Stimulated activated CD8-positive, alpha-beta memory T cell treated with anti-CD3 and anti-CD28 coated beads, Interleukin-4, amount 100 ng/mL, for 48 hours (primary cell): Measurements from ENCODE around the gene C10orf90.

ENCODE experiments used
- DNase-seq: peaks from one replicate; pipeline ENCODE4 v3.0.0-alpha.2; 2020

Gene C10orf90

DNA sequence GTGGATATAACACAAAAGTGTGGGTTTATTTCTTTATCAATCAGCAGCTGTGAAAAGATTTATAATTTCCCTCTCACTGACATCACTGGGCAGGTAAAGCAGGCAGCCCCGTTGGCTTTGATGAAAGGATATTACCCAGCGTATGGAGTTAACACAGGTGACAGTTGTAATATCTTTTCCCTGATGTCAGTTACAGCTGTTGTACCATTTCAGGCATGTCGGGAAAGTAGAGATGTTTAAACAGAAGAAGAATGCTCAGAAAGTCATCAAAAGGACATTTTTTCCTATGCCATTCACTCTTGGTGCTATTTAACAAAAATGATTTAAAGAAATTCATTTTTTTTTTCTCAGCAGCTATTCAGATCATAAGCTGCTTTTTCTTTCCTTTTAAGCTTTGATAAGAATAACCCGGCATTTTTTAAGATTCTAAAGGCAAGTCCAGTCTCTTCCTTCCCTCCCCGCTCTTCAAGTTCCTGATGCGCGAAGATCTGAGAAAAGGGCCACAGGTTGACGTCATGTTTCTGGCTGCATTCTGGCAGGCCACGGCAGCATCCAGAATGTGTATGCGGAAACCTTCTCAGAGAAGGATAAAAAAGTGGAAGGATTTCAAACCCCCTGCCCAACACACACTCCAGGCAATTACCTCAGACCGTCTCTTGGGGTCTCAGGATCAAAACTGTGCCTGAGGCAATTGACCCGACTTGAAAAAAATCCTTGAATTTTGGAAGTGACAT, 249.8 kb downstream of the C10orf90 start:
- no peak for DNase-seq

DNA sequence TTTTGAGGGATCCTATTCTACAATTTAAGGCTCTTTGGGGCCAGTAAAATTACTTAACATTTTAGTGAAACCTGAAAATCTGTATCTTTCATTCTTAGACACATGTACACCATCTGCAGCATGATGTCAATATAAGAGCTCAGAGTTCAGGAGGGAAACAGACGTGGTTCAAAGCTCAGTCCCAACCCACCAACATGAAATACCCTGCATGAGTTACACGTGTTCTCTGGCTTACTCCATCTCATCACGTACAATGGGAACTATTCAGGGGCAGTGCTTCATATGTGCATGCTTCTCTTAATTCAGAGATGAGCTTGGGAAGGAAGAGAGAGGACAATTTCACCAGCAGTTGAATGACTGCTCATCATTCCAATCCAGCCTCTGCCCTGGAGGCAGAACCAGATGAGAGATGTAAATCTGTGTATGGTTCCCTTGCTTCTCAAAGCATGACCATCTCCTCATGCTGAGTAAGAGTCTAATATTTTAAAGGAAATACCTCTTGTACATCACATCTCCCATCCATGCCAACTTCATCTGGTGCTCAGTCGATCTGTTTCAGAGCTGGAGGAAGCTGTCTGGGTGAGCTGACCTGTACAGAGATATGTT, 253.2 kb downstream of the C10orf90 start:
- no peak for DNase-seq

DNA sequence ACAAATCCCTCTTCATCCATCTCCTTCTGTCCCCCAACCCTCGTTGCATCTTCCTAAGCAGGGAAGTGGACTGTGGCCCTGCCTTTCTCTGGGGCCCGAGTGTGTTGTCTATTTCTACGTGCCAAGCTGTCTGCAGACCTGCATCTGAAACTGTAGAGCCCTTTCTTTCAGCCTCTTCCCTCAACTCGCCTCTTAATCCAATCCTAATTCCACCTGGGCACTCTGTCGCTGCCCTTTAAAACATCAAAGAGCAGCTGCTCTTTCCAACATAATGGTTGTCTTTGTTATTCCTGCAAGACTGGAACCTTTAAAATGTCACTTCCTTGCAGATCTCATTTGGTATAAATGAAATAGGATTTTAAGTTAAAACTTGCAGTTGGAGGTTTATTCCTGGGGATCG, 260.7 kb downstream of the C10orf90 start:
- no peak for DNase-seq

DNA sequence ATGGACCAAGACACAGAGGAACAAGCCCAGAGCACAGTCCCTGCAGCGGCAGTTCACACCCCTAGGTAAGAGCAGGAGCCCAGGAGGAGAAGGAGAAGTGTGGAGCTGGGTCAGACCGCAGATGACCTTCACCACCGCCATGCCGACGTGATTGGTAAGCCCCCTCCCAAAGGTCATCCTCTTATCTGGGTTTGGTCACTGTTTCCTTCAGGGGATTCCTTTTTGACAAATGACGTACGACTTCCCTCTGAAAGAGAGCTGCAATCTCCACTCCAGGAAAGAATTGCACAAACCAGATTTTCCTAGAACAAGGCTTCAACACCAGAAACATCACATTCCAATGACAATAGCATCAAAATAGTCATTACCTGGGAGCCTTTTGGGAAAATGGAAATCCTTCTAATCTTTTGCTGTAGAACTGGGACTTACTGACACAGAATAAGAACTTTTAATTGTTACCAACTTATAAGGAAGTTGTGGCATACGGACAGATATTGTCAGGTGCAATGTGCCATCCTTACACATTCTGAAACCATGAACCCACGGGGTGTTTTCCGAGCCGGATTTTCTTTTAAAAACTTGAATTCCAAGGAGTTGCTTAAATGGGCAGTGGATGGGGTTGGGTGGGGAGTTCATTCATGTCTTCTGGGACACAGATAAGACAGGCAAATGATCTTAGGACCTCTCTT, 261.4 kb downstream of the C10orf90 start:
- no peak for DNase-seq

DNA sequence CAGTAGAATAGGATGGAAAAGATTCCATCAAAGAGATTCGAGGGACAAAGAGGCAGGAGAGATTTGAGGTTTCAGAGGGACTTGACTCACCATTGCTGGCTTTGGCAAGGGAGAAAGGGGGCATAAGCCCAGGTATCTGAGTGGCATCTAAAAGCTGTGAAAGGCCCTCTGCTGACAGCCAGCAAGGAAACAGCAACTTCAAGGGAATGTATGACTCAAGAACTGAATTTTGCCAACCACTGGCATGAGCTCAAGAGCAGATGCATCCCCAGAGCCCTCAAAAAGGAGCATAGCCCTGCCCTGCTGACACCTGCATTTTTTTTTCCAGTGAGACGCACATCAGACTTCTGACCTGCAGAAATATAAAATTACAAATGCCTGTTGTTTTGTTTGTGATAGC, 262.7 kb downstream of the C10orf90 start:
- no peak for DNase-seq

DNA sequence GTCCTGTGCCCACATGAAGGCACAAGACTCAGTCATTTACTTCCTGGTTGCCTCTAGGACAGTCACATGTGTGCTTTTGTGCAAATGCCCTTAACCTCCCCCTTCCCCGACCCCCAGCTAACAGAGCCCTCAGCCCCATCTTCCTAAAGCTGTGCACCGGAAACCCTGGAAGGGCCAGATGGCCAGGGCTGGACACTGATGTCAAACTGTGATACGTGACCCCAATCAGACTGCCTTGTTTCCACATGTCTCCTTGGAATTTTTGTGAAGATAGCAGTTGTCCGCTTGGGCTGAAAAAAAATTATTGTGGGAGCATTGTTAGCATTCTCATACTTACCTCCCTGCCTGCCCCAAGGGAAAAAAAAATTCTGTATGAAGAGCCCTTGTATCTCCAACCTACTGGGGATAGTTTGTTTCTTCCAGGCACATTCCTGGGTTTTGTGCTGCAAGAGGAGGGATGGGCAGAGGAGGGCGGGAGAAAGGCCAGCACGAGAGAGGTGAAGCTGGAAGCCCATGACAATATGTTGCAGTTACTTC, 265.2 kb downstream of the C10orf90 start:
- no peak for DNase-seq

DNA sequence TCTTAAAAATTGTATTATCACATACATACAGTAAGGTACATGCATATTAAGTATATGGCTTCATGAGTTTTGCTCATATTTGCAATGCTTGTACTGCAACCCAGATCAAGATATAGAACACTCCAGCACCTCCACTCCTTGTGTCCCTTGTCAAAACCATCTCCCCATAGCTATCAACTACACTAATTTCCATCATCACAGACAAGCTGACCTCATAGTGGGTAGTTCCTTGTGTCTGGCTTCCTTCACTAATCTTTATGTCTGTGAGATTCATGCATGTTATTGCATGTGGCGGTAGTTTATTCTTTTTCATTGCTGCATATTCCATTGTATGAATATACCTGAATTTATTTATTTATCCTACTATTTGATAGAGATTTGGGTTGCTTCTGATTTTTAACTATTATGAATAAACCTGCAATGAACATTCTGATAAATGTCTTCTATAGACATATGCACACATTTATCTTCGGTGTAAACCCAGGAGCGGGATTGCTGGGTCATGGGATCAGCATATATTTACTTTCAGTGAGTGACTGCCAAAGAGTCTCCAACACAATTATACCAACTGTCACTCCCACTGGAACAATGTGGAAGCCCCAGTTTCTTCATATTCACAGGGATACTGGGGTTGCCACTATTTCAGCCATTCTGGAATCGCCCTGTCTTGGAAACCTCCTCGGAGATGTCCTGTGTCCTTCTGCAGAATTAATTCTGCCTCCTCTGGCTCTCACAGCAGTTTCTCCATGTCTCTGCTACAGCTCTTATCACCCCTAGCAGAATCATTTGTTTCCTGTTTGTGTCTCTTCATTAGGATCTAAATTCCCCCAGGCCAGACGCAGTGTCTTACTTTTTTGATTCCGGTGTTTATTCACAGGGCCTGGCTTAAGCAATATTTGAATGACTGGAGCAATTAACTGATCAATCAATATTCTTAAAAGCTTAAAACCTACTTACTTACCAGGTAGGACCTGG, 267.5 kb downstream of the C10orf90 start:
- no peak for DNase-seq

DNA sequence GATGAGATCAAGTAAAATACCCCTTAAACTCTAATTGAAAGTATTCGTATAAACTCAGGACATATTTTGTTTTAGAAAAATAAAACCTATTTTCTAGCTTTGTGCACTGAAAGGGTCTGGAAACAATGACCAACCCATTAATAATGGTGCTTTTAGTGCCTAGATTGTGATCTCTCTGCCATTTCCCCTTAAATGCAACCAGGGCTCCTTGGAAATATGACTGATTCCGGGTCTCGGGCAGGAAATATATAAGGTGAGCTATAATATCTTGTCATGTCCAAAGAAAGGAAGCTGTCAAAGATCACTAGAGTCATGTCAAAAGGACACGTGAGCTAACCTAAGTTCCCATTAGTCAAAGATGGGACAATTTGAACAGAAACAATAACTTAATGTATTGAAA, 269.9 kb downstream of the C10orf90 start:
- DNase-seq, result no peak

DNA sequence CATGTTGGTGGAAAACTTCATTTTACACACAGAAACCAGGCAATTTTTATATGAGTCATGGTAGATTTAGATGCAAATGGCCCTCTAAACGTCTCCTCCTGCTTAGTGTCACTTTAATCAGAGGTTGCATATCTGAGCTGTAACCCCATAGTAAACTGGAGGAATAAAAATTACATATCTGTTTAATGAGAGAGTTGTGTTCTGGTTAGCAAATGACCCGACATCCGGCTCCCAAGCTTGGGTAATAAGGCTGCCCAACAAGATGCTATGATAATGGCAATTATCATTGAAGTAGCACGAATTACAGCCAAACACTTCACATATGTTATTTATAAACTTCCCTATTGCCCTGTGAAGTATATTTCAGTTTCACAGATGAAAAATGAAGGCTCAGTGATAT, 271.6 kb downstream of the C10orf90 start:
- DNase-seq, result no peak

DNA sequence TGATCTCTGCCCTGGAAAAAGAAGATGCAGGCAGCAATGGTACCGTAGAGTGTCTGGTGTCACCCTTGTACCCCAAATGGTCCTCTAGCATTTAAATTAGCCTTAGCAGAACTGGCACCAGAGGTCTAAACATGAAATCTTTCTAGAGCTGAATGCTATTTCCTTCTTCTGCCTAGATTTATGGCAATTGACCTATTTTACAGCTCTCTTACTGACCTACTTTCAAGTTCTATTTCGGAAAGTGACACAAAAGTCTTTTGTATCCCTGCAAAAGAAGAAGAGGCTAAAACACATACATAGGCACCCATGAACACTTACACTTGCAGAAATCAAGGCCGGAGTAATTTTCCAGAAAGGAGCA, 272.1 kb downstream of the C10orf90 start:
- no peak for DNase-seq

DNA sequence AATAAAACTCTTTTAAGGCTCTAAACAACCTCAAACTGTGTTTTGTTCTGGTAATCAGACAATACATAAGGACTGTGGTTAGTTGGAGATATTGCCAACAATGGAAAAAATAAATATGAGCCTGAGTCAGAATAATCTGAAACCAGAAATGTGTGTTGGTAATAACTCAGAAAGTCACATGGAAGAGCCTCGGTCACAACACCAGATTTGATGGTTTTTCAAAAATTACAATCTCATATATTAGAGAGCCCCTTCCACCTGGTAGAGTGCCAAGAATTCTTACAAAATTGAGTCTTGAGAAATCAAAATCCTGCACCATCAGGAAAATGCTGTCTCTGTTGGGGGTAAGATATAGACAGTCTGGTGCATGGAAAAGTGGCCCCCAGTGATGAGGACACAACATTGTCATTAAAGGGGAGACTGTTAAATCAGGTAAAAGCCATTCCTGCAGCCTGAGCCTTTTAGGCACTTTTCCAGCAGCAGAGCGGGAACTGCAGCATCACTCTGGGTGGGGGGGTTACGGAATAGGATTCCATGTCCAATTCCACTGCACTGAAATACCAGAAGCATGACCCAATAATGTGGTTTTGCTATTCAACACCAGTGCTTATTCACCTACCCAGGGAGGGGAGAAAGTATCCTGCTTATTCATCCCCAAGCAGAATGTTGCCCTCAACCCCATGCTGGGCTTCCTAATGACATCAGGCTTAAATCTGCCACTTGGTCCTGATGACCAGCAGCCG, 272.7 kb downstream of the C10orf90 start:
- no peak for DNase-seq

DNA sequence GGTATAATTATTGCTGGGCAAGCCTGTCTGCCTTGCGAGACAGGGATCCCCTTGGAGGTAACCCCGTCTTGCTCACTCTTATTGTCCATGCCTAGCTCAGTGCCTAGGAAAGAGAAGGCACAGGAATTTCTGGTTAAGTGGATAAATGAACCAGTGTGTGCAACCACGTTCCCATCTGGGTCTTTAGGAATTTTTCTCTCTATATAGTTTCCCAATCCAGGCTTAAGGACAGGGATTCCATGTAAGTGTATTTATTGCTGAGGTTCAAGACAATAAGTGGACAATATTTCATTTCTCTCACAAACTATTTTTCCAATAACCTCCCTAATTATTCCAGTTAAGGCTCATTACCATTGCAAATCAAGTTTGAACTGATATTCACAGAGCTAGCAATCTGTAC, 273.3 kb downstream of the C10orf90 start:
- no peak for DNase-seq

DNA sequence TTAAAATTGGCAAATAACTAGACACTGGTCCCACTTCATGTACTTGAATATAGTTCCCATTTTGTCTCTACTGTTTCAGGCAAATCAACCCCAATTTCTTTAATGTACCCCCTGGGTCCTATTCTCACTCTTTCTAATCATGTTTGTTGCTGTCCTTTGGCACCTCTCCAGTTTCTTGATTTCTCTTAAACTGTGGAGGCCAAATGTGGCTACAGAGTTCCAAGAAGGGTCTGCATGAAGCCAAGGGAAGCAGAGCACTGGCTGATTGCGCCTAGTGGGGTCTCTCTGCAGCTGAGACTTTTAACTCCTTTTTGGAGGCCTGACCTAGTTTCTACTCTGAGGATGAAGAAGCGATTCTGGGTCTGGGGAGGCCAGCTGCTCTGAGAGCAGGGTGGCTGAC, 275.5 kb downstream of the C10orf90 start:
- DNase-seq, result no peak

DNA sequence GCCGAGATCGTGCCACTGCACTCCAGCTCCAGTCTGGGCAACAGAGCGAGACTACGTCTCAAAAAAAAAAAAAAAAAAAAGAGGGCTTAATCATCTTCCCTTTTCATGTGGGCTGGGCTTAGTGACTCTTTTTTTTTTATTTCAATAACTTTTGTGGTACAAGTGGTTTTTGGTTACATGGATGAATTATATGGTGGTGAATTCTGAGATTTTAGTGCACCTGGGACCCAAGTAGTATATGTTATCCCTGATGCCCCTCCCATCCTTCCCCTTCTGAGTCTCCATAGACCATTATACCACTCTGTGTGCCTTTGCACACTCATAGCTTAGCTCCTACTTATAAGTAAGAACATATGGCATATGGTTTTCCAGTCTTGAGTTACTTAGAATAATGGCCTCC, 277.4 kb downstream of the C10orf90 start:
- DNase-seq, result no peak

DNA sequence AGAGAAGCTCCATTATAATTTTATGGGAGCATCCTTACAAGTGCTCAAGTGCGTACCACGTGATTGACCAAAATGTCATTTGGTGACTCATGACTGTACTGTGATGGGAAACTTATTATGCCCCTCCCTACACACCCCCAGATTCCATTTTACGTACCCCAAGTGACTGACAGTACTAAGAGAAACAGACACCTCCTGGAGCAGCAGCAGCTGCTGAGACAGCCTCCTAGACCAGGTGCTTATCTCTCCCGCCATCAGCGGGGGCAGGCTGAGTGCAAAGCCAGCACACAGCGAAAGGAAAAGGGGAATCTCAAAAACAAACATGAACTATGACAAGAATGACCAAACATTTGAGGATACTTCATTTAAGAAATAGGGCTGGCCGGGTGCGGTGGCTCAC, 278.0 kb downstream of the C10orf90 start:
- DNase-seq, result no peak

DNA sequence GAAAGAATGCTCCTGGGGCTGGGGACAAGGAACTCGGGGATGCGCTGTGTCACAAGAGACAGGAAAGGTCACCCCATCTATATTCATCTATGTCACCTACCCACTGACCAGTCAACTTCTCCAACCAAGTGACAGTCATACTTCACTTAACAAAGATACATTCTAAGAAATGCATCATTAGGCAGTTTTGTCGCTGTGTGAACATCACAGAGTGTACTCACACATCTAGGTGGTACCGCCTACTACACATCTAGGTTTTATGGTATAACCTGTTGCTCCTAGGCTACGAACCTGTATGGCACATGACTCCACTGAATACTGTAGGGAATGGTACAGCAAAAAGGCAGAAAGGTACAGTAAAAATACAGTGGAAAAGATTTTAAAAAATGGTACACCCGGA, 278.4 kb downstream of the C10orf90 start:
- DNase-seq, result no peak

DNA sequence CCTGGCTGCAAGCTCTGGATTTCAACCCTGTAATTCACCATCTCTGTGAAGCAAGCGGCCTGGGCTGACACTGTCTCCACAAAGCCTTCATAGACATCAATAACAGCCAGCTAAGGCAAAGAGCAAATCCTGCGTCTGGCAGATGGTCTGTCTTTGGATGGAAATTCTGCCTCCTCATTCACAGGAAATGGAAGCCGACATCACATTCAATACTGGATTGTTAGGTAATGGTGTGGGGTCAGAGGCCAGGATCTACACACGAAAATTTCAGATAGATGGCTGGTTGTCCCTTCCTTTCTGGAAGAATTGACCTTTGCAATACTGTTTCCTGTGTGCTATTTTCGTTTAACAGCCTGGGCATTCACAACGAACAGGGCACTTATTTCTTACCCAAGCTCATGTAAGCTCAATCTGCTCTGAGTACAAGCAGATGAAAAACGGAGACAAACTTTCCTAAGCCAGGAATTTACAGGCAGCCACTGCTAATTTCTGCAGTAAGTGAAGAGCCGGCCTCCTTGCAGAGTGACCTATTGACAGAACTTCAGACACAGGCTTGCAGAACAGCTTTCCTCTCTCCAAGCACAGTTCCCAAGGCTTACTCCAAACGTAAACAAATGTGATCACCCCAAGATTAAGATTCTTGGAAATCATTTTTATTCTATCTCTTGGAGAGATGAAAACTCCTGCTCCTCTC, 279.2 kb downstream of the C10orf90 start:
- DNase-seq, result no peak

DNA sequence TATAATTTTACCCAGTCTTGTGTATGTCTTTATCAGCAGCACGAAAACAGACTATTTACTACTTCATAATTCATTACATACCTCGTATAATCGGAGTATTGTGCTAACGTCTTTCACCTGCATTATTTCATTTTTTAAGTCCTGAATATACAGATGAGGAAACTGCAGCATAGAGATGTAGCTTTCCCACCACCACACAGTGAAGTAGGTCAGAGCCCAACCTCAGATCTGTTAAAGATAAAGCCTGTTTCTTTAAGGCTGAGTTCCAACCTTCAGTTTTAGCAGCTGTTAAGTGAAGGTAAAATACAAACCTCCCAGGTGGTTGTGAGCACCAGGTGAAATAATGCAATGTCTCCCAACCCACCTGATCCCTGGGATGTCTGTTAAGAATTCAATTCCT, 280.2 kb downstream of the C10orf90 start:
- no peak for DNase-seq

DNA sequence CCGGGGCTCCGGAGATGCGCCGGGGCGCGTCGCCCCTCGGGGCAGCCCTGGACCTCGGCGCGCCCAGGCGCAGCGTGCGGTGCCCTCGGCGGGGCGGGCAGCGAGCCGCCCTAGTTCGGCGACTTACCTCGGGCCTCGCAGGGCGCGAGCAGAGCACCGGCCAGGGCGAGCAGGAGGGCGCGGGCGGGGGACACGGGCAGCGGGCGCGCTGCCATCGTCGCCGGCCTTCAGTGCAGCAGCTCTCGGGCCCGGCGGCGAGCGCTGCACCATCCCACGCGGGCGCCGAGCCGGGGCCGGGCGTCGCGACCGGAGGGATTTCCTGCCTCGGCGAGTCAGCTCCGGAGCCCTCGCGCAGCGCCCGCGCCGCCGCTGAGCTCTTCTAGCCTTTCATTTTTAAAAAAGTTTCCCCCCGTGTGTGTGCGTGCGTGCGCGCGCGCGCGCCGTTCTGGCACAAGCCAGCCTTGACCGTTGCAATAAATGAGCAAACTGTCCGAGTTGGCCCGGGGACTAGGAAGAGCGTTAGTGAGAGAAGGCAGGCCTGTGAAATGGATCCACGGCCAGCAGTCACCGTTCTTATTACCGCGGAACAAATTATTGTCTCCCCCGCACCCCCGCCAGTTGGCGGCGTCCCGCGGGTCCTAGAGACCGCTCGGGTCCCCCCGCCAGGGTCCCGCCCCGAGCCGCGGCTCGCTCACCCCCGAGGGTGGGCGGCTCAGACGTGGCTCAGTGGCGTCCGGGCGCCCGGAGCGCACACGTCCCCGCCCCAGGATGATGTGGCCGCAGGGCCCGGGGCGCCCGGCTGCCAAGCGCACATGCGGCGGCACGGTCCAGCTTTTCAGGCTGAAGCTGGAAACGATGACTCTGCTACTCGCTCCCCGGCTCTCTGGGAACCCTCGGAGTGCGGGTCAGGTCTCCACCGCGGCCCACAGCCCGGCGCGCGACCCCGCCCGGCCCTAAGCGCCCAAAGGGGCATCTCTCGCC, 282.3 kb downstream of the C10orf90 start, which contains the start of gene ADAM12:
Gene ADAM12 (minus strand): TSS at position 547 of the 981 bp plus-strand sequence. CDS start 332 bp downstream, at position 215.
- DNase-seq, result no peak
